Hypothalamus (tissue), 51 donors: ENCODE data around the gene KRTAP10-8.
"Not testable (repeated sequence)": the region's sequence is repeated elsewhere in the genome, so short reads cannot be mapped to it uniquely, and the experiment has no call there.

Experiments used
- DNase-seq, 51 donors: peaks; one replicate each; lab custom pipeline; 2025; lab: John Stamatoyannopoulos, UW

Gene KRTAP10-8

DNA sequence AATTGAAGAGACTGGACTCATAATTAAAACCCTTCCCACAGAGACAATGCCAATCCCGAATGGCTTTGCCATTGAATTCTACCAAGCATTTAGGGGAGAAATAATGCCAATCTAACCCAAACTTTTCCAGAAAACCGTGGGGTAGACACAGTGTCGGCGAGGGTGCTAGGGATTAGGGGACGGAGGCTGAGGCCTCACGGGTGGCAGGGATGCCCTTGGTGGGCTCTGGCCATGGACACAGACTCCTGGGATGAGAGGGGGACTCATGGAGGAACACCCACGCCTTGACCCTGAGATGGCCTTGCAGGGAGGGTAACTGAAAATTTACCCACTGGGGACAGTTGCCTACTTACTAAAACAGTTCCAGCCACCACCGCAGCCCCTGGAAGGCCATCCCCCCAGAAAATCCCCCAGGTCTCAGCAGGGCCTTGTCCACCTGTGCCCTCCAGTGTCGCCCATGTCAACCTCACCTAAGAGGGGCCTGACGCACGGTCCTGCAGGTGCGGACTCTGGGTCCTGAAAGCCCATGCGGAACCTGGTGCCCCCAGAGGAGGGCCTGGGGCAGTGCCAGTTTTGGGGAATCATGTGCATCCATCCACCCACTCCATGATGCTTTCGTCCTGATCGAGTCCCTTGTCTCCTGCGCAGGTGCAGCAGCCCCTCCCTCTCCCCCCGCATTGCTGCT is 33.4 kb upstream of the KRTAP10-8 start:
- DNase-seq: no peak

DNA sequence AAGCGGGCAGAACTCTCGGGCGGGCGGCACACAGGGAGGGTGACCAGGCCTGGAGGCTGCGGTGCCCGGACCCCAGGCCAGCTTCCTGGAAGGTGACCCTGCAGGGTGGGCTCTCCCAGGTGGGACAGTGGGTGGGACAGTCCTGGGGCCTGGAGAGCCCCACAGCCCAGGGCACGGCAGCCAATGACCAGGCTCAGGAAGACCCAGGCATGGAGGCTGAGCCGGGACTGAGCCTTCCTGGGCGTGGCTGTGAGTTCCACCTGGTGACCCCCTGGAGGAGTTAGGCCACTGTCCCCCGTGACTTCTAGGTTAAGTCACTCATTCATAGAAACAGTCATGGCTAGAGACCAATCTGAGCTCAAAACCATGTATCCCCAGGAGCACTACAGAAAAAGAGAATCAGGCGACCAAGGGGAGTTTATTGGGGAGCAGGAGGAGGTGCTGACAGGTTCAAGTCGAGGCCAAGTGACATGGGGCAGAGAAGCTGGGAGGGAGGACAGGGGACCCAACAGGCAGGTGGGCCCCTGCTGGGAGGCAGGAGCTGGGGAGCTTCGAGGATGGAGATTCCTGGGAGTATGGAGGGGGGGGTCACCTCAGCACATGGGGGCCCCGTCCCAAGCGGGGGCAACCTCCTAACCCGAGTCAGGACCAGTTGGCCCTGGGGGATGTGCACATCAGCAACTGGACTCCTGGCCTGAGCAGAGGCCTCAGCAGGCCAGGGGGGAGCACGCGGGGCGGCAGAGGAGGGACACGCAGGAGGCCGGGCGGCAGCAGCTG is 32.6 kb upstream of the KRTAP10-8 start:
- DNase-seq: no peak

DNA sequence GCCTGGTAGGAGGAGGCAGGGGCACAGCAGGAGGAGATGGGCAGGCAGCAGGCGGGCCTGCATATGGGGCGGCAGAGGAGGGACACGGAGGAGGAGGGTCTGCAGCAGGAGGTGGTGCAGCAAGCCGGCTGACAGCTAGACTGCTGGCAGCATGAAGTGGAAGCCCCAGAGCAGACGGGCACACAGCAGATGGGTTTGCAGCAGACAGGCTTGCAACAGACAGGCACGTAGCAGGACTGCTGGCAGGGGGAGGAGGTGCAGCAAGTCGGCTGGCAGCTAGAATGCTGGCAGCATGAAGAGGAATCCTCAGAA is 32.1 kb upstream of the KRTAP10-8 start:
- no peak for DNase-seq

DNA sequence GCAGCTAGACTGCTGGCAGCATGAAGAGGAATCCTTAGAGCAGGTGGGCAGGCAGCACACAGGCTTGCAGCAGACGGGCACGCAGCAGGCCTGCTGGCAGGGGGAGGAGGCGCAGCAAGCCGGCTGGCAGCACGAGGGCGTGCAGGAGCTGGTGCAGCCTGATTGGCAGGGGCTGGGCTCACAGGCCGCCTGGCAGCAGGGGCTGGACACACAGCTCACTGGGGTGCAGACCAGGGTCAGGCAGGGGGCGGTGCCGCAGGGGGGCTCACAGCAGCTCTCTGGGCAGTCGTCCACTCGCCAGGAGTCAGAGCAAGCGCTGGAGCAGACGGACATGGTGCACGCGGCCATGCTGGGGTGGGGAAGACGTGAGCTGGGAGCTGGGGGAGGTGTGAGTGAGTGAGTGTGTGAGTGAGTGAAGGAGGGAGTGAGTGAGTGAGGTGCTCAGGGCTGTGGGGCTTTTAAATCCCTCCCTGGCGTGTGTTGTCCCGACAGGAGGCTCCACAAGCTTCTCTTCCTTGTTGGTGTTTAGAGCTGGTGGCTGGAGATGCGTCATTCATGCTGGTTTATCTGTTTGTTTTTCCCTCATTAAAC is 31.6 kb upstream of the KRTAP10-8 start, which contains the start of gene KRTAP10-5:
TSS of gene KRTAP10-5 (minus strand) at position 374 of the 591 bp plus-strand sequence. CDS start at position 348, 26 bp downstream.
- DNase-seq: not testable (repeated sequence)

DNA sequence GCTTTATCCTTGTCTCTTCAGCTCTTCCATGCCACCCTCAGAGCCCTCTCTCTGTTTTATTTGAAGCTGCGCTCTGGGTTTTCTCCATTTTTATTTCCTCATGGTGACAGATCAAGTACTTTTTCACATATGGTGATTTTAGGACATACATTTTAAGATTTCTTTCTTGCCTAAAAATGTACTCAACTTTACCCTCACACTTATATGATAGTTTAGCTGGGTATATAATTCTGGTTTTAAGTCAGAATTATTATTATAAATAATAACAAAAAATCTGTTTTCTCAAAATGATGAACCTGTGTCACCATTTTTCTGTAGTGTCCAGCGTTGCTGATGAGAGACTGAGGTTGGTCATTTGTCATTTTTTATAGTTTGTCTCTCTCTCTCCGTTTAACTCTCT is 30.7 kb upstream of the KRTAP10-8 start:
- no peak for DNase-seq

DNA sequence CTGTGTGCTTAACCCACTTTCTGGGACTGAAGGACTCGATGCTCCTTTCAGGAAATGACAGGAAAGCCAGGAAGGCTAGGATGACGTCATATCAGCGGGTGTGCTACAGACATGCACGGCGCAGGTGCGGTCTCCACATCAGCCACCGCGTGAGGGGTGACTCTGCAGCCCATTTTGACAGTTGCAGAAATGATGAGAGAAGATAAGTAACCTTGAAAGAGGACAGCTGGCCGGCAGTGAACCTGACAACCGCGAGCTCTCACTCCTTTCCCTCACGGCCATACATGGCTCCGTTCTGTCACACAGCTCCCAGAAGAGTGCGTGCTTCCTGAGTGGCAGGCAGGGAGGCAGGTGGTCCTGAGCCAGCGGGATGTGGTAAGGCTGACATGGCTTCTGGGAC is 29.8 kb upstream of the KRTAP10-8 start:
- DNase-seq: no peak

DNA sequence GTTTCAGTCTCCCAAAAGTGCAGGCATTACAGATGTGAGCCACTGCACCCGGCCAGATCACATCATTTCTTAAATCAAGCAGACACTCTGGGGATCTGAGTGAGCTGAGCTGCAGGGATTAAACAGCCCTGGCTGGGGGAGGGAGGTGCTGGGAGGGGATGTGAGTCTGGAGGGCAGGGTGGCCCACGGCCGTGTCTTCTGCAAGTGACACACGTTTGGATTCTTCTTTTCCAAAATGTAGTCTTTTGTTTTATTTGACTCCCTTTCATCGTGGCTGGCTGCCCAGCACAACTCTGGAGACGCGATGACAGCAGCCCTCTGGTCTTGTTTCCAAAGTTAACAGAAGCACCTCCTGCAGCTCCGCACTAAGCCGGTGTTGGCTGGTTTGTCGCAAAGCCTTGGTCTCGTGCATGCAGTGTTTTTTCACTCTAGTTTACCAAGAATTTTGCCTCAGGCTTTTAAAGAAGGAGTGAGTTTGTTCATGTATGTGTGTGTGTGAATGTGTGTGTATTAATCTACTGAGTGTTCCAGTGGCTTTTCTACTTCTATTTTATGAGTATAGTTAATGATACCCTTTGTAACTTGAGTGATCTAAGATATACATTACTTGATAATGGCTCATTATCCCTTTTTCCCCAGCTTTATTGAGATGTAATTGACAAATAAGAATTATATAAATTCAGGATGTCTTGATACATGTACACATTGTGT is 28.6 kb upstream of the KRTAP10-8 start:
- DNase-seq: no peak

DNA sequence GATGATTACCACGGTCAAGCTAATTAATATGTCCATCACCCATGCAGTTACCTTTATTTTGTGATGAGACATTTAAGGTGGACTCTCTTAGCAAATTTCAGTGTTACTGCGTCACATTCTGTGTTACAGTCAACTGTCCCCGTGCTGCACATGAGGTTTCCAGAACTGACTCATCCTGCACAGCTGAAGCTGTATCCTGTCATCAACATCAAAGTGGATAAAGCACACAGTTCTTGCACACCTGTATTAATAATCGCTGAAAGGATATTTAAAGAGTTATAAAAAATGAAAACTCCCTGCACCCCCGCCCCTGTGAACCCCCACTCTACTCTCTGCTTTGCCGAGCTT is 28.1 kb upstream of the KRTAP10-8 start:
- no peak for DNase-seq

DNA sequence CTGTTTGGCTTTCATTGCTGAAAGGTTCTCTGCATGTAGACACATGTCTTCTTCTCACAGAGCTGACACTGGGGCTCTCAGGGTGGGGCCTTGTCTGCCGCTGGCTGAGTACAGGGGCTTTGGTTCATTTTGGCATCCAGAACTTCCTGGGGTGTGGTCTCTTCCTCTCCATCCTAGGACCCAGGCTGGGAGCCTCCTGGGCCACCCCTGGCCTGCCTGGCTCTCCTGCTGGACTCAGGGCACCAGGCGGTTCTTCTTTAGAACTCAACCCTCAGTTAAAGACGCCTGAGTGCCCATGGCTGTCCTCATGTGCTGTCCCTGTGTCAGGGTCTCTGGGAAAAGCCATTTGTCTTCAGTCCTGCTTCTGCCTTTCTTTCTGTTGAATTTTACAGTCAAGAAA is 26.0 kb upstream of the KRTAP10-8 start:
- no peak for DNase-seq

DNA sequence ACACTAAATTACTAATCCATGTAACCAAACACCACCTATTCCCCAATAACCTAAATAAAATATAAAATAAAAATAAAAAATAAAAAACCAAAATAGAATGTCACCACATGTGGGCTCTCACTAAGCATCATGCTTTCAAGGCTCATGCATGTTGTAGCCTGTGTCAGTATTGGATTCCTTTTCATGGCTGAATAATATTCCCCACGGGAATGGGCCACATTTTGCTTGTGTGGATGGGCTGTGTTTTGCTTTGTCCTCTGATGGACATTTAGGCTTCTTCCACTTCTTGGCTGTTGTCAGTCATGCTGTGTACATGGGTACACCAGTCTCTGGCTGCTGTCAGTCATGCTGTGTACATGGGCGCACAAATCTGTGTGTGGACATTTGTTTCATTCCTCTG is 22.8 kb upstream of the KRTAP10-8 start:
- no peak for DNase-seq

DNA sequence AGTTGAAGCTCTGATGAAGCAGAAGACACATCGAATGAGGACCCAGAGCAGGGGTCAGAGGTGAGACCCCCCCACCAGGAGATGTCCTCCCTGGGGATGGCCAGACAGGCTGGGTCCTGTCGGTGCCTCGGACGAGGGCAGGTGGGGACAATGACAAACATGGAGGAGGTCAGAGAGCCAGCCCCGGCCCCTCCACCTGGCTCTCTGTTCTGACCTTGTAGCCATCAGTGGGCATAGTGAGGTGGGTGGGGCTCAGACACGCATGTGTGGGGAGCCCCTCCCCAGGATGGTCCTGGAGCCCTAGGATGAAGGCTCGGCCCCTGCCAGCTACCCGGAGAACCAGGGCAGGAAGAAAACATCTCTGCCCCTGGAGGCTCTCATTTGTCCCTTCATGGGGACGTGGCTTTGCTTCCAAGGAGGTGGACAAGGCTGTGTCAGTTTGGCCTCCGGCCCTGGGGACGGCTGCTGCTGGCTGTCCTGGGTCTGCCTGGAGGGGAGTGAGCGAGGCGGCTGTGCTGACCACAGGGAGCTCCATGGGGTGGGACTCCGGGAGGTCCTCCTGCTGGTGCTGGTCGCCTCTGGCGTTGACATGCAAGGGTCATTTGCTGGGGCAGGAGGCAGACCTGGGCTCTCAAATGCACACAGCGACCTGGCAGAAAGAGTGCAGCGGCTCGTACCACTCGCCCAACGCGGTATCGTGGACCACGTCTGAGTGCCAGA is 22.1 kb upstream of the KRTAP10-8 start:
- DNase-seq: no peak

DNA sequence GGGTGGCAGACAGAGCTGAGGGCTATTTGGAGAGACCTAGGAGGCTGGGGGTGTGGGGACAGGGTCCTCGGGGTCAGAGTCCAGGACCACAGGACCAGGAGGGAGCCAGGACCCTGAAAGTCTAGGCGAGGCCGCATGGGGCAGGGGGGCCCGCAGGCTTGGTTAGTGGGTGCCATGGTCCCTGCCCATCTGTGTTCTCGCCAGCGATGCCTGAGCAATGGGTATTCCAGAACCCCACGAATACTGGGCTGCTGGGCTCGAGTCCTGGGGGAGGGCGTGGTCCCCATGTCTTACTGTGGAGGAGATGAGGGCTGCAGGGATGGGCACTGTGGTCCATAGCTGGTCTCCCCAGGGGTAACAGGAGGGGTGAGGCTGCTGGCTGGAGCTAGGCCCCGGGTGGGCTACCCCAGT is 21.6 kb upstream of the KRTAP10-8 start:
- DNase-seq: no peak

DNA sequence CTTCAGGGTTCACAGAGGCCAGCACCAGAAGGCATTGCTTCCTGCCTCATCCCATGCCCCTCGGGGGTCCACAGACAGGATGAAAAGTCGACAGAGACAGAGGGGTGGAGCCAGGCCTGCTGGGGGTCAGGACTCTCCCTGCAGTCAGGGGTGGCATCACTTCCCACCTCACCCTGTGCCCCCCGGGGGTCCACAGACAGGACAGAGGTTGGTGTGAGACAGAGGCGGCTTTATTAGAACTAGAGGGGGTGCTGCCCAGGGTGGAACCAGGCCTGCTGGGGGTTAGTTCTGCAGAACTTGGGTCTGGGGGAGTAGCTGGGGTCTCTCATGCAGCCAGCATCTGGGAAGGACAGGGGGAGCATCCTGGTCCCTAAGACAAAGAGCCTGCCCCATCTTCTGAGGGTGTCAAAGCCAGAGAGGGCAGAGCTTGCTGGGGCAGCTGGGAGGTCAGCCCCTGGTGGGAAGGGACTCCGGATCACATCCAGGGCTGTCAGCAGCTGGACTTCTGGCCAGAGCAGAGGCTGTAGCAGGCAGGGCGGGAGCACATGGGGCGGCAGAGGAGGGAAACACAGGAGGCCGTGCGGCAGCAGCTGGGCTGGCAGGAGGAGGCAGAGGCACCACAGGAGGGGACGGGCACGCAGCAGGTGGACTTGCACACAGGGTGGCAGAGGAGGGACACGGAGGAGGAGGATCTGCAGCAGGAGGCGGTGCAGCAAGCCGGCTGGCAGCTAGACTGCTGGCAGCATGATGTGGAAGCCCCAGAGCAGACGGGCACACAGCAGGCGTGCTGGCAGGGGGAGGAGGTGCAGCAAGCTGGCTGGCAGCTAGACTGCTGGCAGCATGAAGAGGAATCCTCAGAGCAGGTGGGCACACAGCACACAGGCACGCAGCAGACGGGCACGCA is 20.7 kb upstream of the KRTAP10-8 start:
- not testable (repeated sequence) for DNase-seq

DNA sequence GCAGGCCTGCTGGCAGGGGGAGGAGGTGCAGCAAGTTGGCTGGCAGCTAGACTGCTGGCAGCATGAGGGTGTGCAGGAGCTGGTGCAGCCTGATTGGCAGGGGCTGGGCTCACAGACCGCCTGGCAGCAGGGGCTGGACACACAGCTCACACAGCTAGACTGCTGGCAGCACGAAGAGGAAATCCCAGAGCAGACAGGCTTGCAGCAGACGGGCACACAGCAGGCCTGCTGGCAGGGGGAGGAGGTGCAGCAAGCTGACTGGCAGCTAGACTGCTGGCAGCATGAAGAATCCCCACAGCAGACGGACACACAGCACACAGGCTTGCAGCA is 20.1 kb upstream of the KRTAP10-8 start:
- not testable (repeated sequence) for DNase-seq

DNA sequence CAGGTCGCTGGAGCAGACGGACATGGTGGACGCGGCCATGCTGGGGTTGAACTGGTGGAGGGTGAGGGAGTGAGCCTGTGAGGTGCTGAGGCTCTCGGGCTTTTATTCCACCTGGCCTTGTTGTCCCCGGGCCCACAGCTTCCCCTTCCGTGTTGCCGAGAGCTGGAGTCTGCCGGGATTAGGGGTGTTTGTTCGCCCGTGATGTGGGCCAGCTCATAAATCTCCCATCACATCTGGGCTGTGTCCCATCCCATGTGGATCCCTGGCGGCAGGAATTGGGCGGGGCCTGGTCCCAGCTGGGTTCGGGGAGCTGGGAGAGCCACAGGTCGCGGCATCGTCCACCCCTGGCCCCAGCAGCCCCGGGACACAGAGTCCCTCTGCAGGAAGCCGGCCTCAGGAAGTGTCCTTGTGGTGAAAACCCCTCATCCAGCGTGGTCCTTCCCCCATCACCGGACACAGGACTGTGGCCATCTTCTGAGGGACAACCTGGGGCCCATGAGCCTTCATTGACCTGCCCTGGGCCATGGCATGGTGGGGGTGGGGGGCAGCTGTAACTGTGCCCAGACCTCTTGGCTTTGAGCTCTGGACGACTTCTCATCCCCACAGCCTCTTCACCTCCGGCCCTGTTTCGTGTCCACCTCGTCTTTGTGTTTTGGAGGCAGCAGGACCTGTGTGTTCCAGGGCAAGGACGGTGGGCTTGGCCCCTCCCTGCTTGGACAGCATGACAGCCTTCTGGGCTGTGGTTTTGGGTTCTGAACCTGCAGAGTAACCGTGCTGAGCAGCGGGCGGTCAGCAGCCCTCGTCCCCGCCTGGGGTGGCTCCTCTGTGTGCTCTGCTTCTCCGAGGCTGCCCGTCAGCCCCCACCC is 19.2 kb upstream of the KRTAP10-8 start, which contains the start of gene KRTAP10-6:
TSS of gene KRTAP10-6 (minus strand) at position 60 of the 866 bp plus-strand sequence. CDS start at position 39, 21 bp downstream.
- DNase-seq: no peak

DNA sequence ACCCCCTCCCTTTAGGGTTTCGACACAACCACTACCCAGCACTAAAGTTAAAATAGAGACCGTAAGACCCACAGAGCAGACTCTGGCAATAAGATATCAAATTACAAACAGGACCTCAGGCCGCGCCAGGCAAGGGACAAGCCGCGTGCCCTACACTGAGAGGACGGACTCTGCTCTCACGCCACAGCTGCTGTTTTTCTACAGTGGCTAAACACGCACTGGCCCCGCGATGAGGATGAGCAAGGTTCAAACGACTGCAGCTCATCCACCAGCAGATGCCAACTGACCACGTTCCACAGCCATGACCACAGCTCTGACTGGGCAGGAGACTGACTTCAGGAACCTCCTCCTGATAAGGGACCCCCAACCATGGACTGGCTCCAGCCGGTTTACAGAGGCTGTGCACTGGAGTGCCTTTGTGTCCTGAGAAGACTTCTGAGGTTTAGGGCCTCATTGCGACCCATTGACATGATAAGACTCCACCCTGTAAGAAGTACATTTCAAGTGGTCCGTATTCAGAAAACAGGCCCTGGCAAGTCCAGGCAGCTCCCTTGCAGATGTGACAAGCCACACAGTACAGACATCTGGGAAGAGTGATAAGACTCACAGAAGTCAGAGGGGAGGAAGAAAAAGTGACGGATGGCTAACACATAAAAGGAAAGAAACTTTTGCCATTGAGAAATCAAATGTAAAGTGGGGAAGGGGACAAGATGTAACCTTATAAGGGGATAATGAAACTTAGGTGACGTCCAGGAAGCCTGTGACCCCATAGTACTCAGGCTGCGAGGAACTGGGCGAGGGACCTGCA is 18.1 kb upstream of the KRTAP10-8 start:
- DNase-seq: no peak

DNA sequence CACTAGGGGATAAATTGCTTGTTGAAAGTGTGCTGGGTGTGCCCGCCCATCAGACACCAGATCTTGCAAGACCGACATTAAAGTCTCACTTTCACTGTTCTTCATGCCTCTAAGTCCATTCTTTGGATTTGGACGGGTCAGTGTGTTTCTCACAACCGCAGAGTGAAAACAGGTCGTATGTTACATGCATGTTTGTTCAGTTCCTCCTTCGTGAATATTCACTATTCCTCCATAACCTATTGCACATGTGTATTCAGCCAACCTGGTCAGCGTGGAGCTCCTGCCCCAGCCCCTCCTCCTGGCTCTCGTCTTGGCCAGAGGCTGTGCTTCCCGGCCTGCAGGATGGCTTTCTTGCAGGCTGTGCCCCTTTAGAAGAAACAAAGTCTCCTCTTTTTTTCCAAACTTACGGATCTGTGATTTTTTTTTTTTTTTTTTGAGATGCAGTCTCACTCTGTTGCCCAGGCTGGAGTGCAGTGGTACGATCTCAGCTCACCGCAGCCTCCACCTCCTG is 17.4 kb upstream of the KRTAP10-8 start:
- no peak for DNase-seq

DNA sequence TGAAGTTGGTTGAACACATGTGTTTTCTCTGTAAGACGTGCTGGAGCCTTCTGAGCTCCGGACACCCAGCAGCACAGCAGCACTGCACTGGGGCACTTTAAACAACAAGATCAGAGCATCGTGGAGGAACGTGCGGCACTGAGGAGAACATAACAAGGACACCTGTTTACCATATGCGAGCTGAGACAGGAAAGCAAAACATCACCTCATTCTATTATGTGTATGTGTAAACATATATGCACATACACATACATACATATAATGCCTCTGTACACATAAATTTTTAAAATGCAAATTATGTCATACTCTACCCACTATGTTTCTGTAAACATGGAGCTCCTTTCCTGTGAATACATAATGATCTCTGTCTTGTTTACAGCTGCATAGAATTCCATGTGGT is 16.4 kb upstream of the KRTAP10-8 start:
- DNase-seq: no peak
